ENCODE data around the gene GTF2F1. TPM values are rescaled to one million over a fixed set of nuclear protein-coding genes. Genes with fewer than 3 reads are reported as not detected.
"Not testable (repeated sequence)": the region's sequence is repeated elsewhere in the genome, so short reads cannot be mapped to it uniquely, and the experiment has no call there.

The GTF2F1 gene, protein sequence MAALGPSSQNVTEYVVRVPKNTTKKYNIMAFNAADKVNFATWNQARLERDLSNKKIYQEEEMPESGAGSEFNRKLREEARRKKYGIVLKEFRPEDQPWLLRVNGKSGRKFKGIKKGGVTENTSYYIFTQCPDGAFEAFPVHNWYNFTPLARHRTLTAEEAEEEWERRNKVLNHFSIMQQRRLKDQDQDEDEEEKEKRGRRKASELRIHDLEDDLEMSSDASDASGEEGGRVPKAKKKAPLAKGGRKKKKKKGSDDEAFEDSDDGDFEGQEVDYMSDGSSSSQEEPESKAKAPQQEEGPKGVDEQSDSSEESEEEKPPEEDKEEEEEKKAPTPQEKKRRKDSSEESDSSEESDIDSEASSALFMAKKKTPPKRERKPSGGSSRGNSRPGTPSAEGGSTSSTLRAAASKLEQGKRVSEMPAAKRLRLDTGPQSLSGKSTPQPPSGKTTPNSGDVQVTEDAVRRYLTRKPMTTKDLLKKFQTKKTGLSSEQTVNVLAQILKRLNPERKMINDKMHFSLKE
- 10 to 100 TPM; 75.2 to 92.3 (median 79.6) TPM for polyA plus RNA-seq (ENCODE audit: insufficient read length in 3 of 3)

GRCh38 chr19:6393074-6393982 lies at the start of gene GTF2F1:
Gene GTF2F1 (minus strand): TSS chr19:6393164. CDS start chr19:6392995, 169 bp downstream.
- peak; percentile 95 to 96 (median 96) for DNase-seq (ENCODE audit: low read depth in 3 of 3, low spot score in 2 of 3)

- no peak for DNase-seq (ENCODE audit: low read depth in 3 of 3, low spot score in 2 of 3)
These were observed 49.2 kb upstream of the GTF2F1 start for GRCh38 chr19:6442087-6442688.

- no peak for DNase-seq (ENCODE audit: low read depth in 3 of 3, low spot score in 2 of 3)
These were observed 47.9 kb upstream of the GTF2F1 start for GRCh38 chr19:6440905-6441304.

- no peak for DNase-seq (ENCODE audit: low read depth in 3 of 3, low spot score in 2 of 3)
These were observed 46.8 kb upstream of the GTF2F1 start for GRCh38 chr19:6439743-6440142.

GRCh38 chr19:6433663-6434062 lies 40.7 kb upstream of the GTF2F1 start, which contains the start of gene SLC25A41:
Gene SLC25A41 (minus strand): TSS chr19:6433763. CDS start chr19:6433693, 70 bp downstream.
- DNase-seq (ENCODE audit: low read depth in 3 of 3, low spot score in 2 of 3): no peak

DNA sequence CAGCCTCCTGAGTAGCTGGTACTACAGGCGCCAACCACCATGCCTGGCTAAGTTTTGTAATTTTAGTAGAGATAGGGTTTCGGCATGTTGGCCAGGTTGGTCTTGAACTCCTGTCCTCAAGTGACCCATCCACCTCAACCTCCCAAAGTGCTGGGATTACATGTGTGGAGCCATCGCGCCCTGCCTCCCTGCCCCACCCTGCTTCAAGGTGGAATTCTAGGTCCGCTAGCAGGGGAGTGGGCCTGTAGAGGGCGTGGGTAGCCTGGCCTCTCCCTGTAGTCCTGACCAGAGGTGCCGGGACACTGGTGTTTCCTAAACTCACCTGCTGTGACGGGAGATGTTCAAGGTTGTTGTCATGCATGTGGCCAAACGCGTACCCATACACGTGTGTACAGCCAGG lies 40.2 kb upstream of the GTF2F1 start:
- DNase-seq (ENCODE audit: low read depth in 3 of 3, low spot score in 2 of 3): no peak

DNA sequence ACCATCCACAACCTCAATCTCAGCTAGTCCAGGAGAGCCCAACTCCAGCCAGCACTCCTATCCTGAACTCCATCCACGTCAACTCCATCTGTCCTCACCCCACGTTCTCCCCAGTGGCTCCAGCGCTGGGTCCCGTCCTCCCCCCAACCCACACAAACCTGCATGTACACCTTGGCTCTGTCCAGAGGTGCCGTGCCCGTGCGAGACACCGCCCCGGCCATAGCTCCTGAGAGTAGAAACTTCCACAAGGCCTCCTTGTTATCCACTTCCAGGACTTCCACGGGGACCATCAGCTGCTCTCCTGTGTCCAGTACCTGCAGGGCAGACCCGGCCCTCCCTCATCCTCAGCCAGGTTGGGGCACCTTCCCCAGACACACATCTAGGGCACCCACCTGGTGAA lies 38.9 kb upstream of the GTF2F1 start:
- DNase-seq (ENCODE audit: low read depth in 3 of 3, low spot score in 2 of 3): no peak

DNA sequence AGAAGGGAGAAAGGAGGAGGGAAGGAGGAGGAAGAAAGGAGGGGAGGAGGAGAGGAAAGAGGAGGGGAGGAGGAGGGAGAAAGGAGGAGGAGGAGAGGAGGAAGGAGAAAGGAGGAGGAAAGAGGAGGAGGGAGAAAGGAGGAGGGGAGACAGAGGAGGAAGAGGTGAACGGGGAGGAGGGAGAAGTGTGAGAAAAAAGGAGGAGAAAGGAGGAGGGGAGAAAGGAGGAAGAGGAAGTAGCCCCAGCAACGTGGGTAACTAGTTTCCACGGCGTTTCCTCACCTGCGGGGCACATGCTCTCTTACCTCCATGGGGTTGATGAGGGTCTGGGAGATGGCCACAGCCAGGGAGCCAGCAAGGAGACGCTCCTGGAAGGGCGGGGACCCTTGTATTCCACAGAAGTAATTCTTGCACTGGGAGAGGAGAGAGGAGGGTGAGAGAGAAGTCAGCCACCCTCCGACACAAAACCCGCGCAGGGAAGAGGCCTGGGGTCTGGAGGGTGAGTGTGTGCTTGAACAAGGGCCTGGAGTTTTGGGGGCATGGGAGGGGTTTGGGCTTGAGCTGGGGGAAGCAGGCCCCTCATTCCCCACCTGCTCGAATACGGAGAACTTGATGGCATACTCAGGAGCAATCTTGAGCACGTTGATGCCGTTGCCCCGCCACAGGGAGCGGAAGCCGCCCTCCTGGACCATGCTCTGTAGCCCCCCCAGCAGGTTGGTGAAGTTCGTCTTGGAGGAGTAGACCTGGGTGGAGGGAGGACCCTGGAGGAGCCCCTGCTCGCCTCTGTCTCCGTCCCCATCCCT lies 36.7 kb upstream of the GTF2F1 start:
- DNase-seq (ENCODE audit: low read depth in 3 of 3, low spot score in 2 of 3): no peak

DNA sequence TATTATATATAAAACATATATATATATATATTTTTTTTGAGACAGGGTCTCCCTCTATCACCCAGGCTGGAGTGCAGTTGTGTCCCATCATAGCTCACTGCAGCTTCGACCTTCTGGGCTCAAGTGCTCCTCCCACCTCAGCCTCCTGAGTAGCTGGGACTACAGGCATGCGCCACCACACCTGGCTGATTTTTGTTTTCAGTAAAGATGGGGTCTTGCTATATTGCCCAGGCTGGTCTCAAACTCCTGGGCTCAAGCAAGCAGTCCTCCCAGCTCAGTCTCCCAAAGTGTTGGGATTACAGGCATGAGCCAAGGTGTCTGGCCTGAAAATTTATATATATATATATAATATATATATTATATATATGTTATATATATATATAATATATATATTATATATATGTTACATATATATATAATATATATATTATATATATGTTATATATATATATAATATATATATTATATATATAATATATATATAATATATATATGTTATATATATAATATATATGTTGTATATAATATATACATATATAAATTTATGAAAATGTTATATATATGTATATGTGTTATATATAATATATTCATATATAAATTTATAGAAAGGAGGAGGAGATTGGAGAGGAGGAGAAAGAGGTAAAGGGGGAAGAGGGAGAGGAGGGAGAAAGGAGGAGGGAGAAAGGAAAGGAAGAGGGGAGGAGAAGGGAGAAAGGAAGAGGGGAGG lies 35.9 kb upstream of the GTF2F1 start:
- DNase-seq (ENCODE audit: low read depth in 3 of 3, low spot score in 2 of 3): not testable (repeated sequence)

DNA sequence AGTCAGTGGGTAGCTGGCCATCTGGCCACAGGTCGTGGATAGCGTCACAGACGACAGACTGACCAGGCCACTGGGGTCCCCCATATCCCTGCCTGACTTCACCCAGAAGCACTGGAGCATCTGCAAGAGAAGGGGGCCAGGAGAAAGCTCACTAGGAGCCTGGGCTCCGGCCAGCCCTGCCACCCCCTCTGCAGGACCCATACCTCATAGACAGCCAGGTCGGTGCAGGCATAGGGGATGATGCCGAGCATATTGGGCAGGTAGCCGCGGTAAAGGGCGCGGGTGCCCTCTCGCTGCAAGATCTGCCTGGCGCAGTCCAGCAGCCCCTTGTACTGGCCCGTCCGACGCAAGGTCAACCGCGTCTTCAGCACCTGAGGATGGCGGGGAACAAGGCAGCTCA lies 34.2 kb upstream of the GTF2F1 start:
- no peak for DNase-seq (ENCODE audit: low read depth in 3 of 3, low spot score in 2 of 3)

GRCh38 chr19:6425732-6426620 lies 33.0 kb upstream of the GTF2F1 start:
- DNase-seq (ENCODE audit: low read depth in 3 of 3, low spot score in 2 of 3): no peak

- peak; percentile 100 for DNase-seq (ENCODE audit: low read depth in 3 of 3, low spot score in 2 of 3)
These were observed 32.2 kb upstream of the GTF2F1 start for GRCh38 chr19:6424939-6425731.

- no peak for DNase-seq (ENCODE audit: low read depth in 3 of 3, low spot score in 2 of 3)
These were observed 31.4 kb upstream of the GTF2F1 start, which contains the start of gene KHSRP for GRCh38 chr19:6424195-6424938. Gene KHSRP (minus strand): TSS chr19:6424811. CDS start chr19:6424701, 110 bp downstream.

- DNase-seq (ENCODE audit: low read depth in 3 of 3, low spot score in 2 of 3): no peak
These were observed 30.7 kb upstream of the GTF2F1 start for GRCh38 chr19:6423499-6424194.

DNA sequence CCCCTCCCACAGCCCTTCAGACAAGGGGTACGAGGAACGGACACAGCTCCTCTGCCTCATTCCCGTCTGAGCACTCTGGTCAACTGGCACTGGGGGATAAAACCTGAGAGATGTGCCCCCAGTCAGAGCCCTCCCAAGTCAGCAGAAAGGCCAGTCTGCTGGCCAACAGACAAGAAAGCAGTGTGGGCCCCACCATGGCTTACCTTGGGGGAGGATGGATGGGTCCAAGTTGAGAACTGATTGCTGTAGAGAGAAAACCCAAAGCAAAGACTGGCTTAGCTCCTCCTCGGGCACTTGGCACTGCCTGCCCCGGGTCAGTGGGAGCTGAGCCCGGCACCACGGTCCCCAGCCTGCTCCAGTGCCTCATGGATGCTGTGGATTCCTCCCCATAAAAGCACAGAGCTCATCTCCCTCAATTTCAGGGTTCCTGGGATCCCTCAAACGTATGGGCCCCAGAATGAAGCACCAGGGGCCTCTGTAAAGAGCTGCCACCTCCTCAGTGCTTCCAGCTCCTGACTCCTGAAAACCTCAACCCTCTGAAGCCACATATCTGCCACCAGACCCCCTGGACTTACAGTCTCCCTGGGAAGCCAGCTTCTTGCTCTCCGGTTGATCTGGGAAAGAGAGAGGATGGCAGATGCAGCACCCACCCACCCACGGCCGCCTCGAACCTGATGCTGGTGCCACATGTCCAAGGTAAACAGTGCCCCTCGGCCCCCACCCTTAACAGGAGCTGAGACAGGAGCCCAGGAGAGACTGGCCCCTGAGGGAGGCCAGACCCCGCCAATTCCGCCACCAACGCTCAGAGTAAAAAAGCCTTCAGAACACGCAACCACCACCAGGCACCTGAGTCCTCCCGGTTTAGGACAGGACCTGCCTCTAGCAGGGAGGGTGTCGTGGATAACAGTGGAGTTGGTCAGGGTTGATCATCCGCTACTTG lies 28.4 kb upstream of the GTF2F1 start:
- DNase-seq (ENCODE audit: low read depth in 3 of 3, low spot score in 2 of 3): no peak
